LoVo (cell line): ENCODE results near the gene CPNE5.
A peak's percentile ranks its signal among the peaks of the same experiment; 100 is the strongest.

ENCODE experiments used
- DNase-seq: peaks from one replicate; pipeline ENCODE4 v3.0.0-alpha.2; 2016; ENCODE audit warnings: low spot score

The CPNE5 gene

GRCh38 chr6:36834576-36835341 lies 4.5 kb downstream of the CPNE5 start:
- no peak for DNase-seq

- no peak for DNase-seq
Observed at GRCh38 chr6:36833182-36833789, 6.0 kb downstream of the CPNE5 start.

GRCh38 chr6:36832313-36832712 lies 6.9 kb downstream of the CPNE5 start:
- DNase-seq, result no peak

- no peak for DNase-seq
Observed at GRCh38 chr6:36830577-36830976, 8.7 kb downstream of the CPNE5 start.

GRCh38 chr6:36829919-36830544 lies 9.2 kb downstream of the CPNE5 start:
- DNase-seq, result peak; percentile 56

- DNase-seq, result no peak
Observed at GRCh38 chr6:36827261-36828079, 11.8 kb downstream of the CPNE5 start.

- no peak for DNase-seq
Observed at GRCh38 chr6:36826520-36827227, 12.6 kb downstream of the CPNE5 start.

- no peak for DNase-seq
Observed at GRCh38 chr6:36825994-36826393, 13.2 kb downstream of the CPNE5 start.

GRCh38 chr6:36825452-36825851 lies 13.8 kb downstream of the CPNE5 start:
- DNase-seq, result no peak

GRCh38 chr6:36824253-36824652 lies 15.0 kb downstream of the CPNE5 start:
- no peak for DNase-seq

- no peak for DNase-seq
Observed at GRCh38 chr6:36823421-36824096, 15.7 kb downstream of the CPNE5 start.

- no peak for DNase-seq
Observed at GRCh38 chr6:36822506-36823269, 16.6 kb downstream of the CPNE5 start.

- no peak for DNase-seq
Observed at GRCh38 chr6:36821581-36822335, 17.5 kb downstream of the CPNE5 start.

- no peak for DNase-seq
Observed at GRCh38 chr6:36820700-36821580, 18.3 kb downstream of the CPNE5 start.

- no peak for DNase-seq
Observed at GRCh38 chr6:36818756-36819155, 20.5 kb downstream of the CPNE5 start.

- no peak for DNase-seq
Observed at GRCh38 chr6:36817847-36818246, 21.4 kb downstream of the CPNE5 start.

- no peak for DNase-seq
Observed at GRCh38 chr6:36817176-36817817, 21.9 kb downstream of the CPNE5 start.
